Measurements from ENCODE around the gene PARD3.

GRCh38 chr10:34236931-34237330 lies 578.2 kb downstream of the PARD3 start:
- TF ChIP-seq REST (IDR thresholded peaks at IDR 0.05; ENCODE audit: insufficient read depth in 1 of 2, low read depth in 2 of 2, low read length in 2 of 2) (no peak), POLR2AphosphoS5 (IDR thresholded peaks at IDR 0.05; ENCODE audit: low read depth, low read length) (no peak)
